Stimulated activated naive CD4-positive, alpha-beta T cell (primary cell): ENCODE data around the gene ACLY.
"Not testable (repeated sequence)": the region's sequence is repeated elsewhere in the genome, so short reads cannot be mapped to it uniquely, and the experiment has no call there.

ENCODE experiments used
- DNase-seq, 6 experiments: peaks; one replicate each; lab custom pipeline; 2025; lab: John Stamatoyannopoulos, UW

Gene ACLY

DNA sequence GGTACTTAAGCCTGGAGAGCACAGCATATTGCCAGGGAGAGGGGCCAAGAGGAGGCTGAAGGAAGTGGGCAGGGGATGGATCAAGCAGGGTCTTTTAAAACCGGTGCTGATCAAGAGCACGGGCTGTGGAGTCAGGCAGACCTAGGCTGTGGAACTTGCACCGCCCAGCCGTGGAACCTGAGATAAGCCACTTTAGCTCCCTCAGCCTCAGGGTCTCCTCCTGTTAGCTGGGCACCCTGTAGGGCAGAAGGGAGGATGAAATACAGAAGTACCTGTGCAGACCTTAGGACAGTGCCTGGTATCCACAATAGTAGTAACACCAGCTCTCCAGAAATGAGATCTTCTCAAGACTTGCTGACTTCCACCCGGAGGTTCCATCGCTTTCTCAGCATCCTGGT lies 20.9 kb upstream of the ACLY start:
- DNase-seq, result no peak

DNA sequence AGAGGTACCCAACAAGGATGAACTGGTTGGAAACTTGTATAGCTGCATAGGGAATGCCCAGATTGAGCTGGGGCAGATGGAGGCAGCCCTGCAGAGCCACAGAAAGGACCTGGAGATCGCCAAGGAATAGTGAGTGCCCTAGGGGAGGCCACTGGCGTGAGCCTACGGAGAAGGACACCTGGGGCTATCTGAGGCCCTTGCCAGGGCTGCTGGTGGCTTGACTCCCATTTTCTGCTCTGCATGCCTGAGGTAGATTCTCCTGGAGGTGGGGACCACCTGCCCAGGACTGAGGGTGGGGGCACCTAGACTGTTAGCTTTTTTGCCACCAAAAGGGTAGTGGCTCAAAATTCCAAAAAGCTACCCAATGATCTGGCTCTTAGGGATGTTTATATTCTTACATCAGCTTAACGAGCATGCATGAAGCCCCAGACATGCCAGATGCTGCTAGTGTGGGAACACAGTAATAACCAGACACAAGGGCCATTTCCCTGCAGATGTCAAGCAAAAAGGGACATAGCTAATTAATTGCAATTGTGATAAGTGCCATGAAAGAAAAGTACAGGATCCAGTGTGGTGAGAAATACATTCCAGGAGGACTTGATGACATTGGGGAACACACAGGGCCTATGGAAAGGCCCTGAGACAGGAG lies 20.4 kb upstream of the ACLY start:
- no peak for DNase-seq

DNA sequence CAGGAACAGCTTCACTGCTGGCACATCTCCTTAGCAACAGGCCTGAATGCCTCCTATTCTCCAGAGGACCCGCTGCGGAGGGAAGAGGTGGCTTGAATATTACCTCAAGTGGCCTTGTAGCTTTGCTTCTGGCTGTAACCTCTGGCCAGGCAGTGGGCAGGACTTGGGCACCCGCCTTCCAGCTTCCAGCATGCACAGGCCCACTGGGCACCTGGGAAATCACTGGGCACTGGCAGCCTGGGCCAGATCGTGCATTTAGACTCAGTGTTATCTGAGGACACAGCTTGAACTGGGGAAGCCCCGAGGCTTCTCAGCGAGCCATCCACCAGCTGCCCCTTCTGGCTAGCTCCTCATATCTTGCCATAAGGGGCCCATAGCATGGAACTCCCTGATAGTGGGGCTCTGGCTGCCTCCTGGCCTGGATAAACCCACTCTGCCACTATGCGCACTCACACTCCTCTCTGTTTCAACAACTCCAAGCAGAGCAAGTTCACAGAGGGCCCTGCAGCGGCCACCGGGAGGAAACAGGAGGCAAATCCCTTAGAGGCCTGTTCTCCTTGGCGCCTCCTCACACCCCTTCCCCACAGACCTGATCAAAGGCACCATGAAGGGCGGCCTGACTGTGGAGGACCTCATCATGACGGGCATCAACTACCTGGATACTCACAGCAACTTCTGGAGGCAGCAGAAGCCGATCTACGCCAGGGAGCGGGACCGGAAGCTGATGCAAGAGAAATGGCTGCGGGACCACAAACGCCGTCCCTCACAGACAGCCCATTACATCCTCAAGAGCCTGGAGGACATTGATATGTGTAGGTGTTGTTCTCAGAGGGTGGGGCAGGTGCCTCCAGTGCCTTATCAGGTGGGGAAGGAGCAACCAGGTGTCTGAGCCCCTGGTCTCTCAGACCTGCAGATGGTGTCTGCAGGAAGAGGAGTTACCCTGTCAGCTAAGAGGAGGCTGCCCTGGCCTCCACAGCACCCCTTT lies 19.5 kb upstream of the ACLY start:
- no peak for DNase-seq

DNA sequence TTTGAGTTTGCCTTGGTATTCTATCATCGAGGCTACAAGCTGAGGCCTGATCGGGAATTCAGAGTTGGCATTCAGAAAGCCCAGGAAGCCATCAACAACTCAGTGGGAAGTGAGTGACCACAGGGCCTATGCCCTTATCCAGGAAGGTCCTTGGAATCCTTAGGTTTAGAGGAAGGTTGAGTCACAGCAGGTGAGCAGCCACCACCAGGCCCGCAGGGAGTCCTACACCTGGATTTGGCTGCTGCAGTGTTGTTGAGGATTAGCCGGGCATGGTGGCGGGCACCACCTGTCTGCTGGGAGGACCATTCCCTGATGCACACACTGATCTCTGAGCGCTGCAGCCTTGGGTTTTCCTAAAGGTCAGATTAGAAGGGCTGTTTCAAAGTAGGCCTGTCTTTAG lies 16.9 kb upstream of the ACLY start:
- no peak for DNase-seq

DNA sequence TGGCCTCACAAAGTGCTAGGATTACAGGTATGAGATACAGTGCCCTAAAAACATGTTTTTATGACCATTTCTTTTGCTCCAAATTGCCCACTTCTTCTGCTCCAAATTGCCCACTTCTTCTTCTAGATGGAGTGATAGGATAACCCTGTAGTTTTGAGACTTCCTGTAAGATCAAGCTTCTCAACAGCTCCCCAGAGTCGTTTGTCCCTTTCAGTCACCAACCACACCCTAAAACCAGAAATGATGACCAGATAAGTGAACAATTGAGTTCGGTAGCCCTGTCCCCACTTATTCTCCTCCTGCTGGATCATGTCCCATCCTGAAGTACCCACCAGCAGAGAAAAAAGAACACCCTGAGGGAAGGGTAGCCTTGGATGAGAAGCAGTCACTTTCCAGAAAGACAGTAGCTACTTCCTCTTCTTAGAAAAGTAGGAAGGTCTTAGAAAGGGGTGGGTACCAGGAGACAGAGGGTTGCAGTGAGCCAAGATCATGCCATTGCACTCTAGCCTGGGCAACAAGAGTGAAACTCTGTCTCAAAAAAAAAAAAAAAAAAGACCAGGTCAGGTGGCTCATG lies 14.2 kb upstream of the ACLY start:
- DNase-seq, result no peak

DNA sequence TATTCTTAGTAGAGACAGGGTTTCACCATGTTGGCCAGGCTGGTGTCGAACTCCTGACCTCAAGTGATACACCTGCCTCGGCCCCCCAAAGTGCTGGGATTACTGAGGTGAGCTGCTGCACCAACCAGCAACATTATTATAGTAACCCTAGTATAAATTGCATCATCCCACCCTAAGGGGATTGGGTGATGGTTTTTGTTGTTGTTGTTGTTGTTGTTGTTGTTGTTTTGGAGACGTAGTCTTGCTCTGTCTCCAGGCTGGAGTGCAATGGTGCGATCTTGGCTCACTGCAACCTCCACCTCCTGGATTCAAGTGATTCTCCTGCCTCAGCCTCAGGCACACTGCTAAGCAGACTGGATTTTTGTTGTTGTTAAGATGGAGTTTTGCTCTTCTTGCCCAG lies 13.0 kb upstream of the ACLY start:
- not testable (repeated sequence) for DNase-seq

DNA sequence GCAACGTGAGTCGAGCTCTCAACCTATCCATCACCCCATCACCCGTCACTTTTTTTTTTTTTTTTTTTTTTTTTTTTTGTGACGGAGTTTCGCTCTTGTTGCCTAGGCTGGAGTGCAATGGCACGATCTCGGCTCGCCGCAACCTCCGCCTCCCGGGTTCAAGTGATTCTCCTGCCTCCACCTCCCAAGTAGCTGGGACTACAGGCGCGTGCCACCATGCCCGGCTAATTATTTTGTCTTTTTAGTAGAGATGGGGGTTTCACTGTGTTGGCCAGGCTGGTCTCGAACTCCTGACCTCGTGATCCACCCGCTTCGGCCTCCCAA lies 12.0 kb upstream of the ACLY start:
- not testable (repeated sequence) for DNase-seq

DNA sequence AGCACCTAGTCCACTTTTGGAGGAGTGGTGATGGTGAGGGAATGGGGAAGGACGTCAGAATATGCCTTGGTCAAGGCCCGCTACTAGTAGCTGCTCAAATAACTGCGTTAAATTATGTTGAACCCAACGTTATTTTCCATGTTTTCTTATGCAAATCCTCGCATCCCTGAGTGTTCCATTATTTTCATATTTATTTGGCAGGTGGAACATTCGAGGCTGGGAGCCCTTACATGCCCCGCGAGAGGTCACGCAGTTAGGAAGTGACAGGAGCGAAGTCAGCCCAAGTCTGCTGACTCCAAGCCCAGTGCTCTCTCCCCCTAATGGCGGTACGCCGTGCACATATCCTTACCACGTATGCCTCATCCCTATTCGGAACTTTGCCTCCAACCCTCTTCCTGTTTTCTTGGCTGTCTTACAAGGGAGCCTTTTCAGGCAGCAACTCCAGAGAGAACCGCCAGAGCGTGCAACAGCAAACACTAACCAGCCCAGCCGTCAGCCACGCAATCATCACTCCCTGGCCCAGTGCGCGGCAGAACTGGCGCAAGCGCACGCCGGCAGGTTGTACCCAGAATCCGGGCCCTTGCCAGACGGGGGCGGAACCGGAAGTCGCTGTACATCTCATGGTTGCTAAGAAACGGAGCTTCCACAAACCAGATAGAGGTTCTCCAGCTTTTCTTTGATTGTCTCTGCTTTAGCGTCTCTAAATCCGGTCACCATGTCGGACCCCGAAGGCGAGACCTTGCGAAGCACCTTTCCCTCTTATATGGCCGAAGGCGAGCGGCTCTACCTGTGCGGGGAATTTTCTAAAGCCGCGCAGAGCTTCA lies 11.5 kb upstream of the ACLY start, which contains the start of gene ODAD4:
Gene ODAD4, plus strand, starts transcription at position 609 of the 824 bp plus-strand sequence. Its CDS starts 107 bp downstream, at position 716.
- peak; percentile 90 to 96 (median 95) for DNase-seq

DNA sequence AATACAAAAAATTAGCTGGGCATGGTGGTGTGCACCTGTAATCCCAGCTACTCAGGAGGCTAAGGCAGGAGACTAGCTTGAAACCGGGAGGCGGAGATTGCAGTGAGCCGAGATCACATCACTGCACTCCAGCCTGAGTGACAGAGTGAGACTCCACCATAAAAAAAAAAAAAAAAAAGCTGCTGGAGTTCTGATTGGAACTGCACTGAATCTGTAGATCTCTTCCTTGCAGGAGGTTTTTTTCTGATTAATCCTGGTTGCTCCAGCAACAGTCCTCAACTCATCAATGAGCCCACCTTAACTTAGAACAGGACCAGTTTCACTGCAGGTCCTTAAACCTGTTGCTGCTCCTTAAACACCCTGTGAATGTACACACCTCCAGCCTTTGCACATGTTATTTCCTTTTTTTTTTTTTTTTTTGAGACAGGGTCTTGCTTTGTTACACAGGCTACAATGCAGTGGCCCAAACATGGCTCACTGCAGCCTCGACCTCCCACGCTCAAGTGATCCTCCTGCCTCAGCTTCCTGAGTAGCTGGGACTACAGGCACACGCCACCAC lies 10.0 kb upstream of the ACLY start:
- no peak for DNase-seq

DNA sequence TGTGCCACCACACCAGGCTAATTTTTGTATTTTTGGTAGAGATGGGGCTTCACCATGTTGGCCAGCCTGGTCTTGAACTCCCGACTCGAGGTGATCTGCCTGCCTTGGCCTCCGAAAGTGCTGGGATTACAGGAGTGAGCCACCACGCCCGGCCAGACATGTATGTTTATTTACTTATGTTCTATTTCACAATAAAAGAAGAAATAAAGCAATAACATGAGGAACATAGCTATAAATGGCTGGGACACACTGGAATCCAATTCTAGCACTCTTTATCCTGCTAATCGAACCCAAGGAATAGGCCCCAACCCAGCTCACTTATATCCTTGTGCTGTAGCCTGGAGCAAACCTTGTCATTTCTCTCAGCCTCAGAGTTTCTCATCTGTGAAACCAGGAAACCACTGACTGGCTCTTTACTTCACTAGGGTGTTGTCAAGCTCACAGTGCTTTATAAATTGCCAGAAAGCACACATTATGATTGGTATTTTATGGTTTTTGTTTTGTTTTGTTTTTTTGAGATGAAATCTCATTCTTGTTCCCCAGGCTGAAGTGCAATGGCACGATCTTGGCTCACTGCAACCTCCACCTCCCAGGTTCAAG lies 7.3 kb upstream of the ACLY start:
- no peak for DNase-seq

DNA sequence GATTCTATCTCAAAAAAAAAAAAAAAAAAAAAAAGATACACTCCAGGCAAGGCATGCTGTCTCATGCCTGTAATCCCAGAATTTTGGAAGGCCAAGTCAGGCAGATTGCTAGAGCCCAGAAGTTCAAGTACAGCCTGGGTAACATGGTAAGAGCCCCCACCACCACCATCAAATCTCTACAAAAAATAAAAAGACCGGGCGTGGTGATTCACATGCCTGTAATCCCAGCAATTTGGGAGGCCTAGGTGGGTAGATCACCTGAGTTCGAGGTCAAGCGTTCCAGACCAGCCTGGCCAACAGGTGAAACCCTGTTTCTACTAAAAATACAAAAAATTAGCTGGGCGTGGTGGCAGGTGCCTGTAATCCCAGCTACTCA lies 1.8 kb upstream of the ACLY start:
- DNase-seq, result no peak

DNA sequence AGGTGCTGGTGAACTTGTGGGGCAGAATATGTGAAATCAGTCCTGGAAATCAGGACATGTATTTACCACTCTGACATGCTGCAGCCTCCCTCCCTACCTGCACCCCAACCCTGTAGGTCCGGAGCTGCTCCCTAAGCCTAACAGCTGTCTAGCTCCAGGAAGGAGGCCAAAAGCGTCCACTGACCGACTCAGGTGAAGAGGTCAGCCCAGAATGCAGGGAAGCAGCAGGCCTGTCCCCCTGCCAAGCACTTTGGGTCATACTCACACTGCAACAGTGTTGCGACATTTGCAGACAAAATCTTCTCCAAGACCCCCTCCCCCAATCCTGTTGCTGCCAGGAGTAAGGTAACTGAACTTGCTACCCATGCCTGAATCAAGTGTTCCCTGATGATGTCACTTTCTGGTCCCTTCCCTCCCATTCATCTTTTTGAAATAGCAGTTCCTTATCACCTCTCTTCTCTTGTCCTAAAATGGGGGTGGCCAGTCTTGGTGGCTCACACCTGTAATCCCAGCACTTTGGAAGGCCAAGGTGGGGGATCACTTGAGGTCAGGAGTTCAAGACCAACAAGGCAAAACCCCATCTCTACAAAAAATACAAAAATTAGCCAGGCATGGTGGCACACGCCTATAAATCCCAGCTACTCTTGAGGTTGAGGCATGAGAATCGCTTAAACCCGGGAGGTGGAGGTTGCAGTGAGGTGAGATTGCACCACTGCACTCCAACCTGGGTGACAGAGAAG lies 1.3 kb upstream of the ACLY start:
- DNase-seq, result no peak

DNA sequence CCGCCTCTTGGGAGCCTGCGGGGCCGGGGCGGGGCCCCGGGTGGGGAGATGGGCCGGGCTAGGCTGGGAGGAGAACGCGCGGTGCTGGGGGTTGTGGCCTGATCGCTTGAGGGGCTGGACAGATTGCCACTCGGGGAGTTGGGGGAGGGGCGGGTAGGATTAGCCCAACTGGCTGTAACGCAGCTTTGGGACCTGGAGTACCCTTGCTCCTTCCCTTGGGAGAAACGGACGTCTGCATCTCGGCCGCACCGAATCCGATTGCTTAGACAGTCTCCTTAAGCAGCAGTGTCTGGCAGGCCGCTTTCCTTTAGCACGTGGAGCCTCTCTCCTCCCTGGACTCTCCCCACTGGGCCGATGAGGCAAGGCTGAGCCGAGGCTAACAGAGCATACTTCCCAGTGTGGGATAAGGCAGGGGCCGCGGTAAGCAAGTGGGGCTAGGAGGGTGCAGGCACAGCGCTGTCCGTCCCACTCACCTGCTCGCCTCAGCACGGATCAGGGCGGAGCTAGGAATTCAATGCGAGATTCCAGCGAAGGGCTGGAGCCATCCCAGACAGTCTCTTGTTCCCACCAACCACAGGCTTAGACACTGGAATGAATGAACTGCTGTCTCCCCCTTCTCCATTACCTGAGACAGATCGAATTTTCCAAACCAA lies 540 bp upstream of the ACLY start:
- no peak for DNase-seq

DNA sequence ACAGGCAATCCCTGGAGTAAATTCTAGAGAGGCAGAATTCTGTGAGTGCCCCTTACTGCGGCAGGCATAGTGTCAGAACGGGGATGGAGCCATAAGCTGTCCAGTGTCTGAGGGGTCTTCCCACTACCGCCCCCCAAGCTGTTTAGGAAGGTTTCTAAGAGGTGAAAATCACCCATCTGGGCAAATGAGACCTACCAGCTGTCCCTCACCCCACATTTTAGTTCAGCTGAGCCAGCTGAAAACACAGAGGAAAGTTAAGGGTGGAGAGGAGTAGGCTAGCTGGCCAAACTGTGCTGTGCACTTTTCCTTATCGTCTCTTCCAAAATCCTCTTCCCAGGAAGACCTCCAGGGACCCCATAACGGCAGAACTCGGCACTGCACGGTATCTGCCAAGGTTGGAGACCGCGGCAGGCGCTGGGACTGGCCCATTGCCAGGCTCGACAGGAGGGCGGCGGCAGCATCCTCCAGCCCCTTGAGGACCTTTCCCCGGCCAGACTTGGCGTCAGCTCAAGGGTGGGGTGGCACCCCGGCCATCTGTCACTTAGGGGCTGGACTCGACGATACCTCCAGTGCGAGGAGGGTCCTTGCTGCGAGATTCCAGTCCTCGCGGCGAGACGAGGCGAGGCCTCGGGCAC lies 955 bp downstream of the ACLY start:
- DNase-seq, result peak in 3 of 6 experiments; percentile 9 to 44 (median 36)

DNA sequence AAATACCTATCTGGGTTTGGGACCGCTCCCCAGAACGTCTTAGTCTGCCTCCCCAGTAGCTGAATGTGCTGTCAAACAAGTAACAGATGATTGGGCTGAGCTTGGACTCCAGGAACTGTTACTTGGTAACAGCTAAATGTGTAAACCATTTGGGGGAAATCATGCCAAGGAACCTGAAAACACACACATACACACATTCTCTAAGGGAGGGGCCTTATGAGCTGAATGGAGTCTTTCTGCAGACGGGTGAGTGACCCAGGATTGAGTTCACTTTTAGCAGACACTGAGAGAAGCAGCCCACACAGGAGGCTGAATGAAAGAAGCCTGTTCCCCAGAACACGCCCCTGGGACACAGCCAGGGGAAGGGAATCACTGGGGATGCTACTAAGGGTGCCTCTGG lies 1.6 kb downstream of the ACLY start:
- no peak for DNase-seq

DNA sequence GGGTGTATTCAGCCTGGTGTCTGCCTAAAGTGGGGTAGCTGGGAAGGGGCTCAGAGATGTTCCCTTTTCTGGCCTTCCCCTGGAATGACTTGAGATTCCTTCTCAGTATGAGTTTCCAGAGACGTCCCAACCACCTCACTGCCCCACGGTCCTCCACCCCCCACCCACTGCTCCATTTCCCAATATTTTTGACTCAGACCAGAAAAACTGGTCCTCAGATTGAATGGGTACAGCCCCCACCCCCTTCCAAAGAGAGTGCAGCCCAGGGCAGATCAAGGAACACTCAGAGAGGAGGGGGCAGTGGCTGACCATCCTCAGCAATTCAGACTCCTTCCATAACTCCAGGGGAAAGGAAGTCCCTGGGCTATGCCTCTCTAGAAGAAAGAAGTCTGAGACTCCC lies 3.2 kb downstream of the ACLY start:
- no peak for DNase-seq

DNA sequence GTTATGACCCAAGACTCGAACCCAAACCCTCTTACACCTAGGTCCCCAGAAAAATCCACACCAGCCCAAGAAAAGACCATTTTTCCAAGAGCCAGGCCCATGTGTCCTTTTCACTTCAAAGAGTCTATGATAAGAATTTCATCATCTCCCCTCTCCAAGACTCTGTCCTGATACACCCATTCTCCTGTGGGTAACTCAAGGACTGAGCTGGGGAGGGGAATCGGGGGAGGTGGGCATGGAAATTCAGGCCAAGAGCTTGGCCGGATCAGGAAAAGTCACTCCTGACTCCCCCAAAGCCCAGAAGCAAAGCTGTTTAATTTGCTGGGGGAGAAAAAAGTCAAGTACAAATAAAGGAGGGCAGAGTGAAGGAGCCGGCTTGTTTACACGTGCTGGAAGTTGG lies 3.7 kb downstream of the ACLY start:
- no peak for DNase-seq

DNA sequence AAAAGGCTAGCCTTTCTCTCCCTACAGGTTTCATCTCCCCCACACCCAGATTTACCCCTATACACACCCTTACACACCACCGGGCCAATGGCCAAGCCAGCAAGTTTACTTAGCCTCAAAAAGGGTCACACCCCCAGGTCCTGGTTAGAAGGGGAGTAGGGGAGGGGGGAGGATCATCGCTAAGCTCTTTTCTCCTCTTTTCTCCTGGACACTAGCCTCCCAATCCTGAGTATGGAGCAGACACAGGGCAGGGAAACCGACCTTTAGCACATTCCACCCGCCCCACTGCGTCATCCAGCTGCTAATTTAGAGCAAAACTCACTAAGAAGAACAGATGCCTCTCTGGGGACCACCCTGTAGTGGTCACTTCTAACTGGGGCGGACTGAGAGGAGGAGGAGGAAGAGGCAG lies 4.4 kb downstream of the ACLY start:
- DNase-seq, result no peak

DNA sequence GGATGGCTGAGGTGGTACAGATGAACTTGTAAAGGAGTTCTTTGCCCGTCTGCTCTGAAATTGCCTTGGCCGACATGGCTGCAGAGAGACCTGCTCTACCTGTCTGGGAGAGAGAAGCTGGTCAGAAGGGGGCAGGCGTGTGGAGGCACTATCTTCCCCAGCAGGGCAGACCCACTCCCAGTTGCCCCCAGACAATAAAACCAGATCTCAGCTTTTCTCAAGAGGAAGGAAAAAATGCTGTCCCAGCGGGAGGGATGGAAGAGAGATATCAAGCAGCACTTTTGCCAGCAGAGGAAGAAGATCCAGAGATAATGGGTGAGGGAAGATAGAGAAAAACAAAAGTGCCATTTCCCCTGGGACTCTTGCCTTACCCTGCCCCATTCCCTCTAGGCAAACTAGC lies 5.0 kb downstream of the ACLY start:
- no peak for DNase-seq

DNA sequence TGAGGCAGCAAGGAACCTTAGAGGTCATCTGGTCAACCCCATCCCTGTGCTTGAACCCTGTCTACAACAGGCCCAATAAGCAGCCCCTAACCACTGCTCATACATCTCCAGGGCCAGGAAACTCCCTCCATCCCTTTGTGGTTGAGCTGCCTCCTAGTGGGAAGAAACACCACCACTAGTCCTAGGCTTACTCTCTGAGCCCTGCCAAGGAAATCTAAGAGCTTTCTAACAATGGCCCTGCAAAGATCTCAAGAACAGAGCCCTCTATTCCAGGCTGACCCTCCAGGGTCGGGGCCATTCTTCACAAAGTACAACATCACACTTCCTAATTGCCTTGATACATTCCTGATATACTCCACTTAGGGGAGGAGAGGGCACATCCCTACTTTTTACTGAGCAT lies 5.8 kb downstream of the ACLY start:
- DNase-seq, result no peak
